GM23338 (cell line): Measurements from ENCODE around the gene IGIP. TPM values are rescaled to one million over a fixed set of nuclear protein-coding genes. Genes with fewer than 3 reads are reported as not detected.
A peak's percentile ranks its signal among the peaks of the same experiment; 100 is the strongest.

Experiments
- ATAC-seq: fragments of 200-7000 bp; cut with Tn5 transposase; 3 replicates; pipeline ENCODE4 v1.9.1; 2020
- DNase-seq: peaks from one replicate; pipeline ENCODE4 v3.0.0-alpha.2; 2015; ENCODE audit warnings: low spot score
- H2AFZ ChIP-seq: fragments of 200-600 bp; sonication (generic); 2 replicates; pipeline ENCODE4 v1.8.0; 2016; ENCODE audit warnings: antibody characterized with exemption, mild to moderate bottlenecking, moderate library complexity
- H3F3A ChIP-seq: fragments of 200-600 bp; sonication (generic); replicated peaks from 2 replicates; pipeline ENCODE4 v1.8.0; 2017; ENCODE audit warnings: antibody characterized with exemption, mixed run types, low read depth
- H3K27ac ChIP-seq: fragments of 200-600 bp; sonication (generic); 2 replicates; pipeline ENCODE4 v1.6.1; 2016; ENCODE audit warnings: low read depth
- H3K27me3 ChIP-seq: fragments of 200-600 bp; sonication (generic); 2 replicates; pipeline ENCODE4 v1.8.0; 2016; ENCODE audit warnings: mild to moderate bottlenecking, mixed run types, moderate library complexity; ENCODE audit not compliant: insufficient read depth
- H3K36me3 ChIP-seq: fragments of 200-600 bp; sonication (generic); 2 replicates; pipeline ENCODE4 v1.8.0; 2016; ENCODE audit warnings: mild to moderate bottlenecking; ENCODE audit not compliant: insufficient read depth
- H3K4me1 ChIP-seq: fragments of 200-600 bp; sonication (generic); 2 replicates; pipeline ENCODE4 v1.8.0; 2016; ENCODE audit warnings: mild to moderate bottlenecking, moderate library complexity; ENCODE audit not compliant: insufficient read depth
- H3K4me2 ChIP-seq: fragments of 200-600 bp; sonication (generic); 2 replicates; pipeline ENCODE4 v1.7.1; 2017; ENCODE audit warnings: mixed run types
- H3K4me3 ChIP-seq: fragments of 200-600 bp; sonication (generic); 2 replicates; pipeline ENCODE4 v1.6.1; 2016; ENCODE audit warnings: mixed run types
- H3K79me2 ChIP-seq: fragments of 200-600 bp; sonication (generic); replicated peaks from 2 replicates; pipeline ENCODE4 v1.8.0; 2017; ENCODE audit warnings: mild to moderate bottlenecking; ENCODE audit not compliant: insufficient read depth
- H3K9me2 ChIP-seq: fragments of 200-600 bp; sonication (generic); 2 replicates; pipeline ENCODE4 v1.8.0; 2017; ENCODE audit not compliant: insufficient read depth
- H4K20me1 ChIP-seq: fragments of 200-600 bp; sonication (generic); replicated peaks from 2 replicates; pipeline ENCODE4 v1.8.0; 2017; ENCODE audit warnings: mild to moderate bottlenecking; ENCODE audit not compliant: insufficient read depth
- H3K27ac Mint-ChIP-seq: 2 replicates; pipeline ENCODE4 v1.8.0; 2020; ENCODE audit warnings: inconsistent platforms, mild to moderate bottlenecking, moderate library complexity, mixed read lengths
- H3K27me3 Mint-ChIP-seq: 3 replicates; pipeline ENCODE4 v1.8.0; 2022; ENCODE audit warnings: low read depth, mild to moderate bottlenecking, moderate library complexity, mixed read lengths, inconsistent platforms; ENCODE audit not compliant: insufficient read depth, poor library complexity
- H3K36me3 Mint-ChIP-seq: 3 replicates; pipeline ENCODE4 v1.8.0; 2021; ENCODE audit warnings: low read depth, mild to moderate bottlenecking, inconsistent platforms, moderate library complexity, mixed read lengths
- H3K4me1 Mint-ChIP-seq: 3 replicates; pipeline ENCODE4 v1.8.0; 2020; ENCODE audit warnings: mild to moderate bottlenecking, inconsistent platforms, mixed read lengths
- H3K4me3 Mint-ChIP-seq: 3 replicates; pipeline ENCODE4 v1.8.0; 2021; ENCODE audit warnings: moderate library complexity, mild to moderate bottlenecking, inconsistent platforms, mixed read lengths
- H3K9me3 Mint-ChIP-seq: 3 replicates; pipeline ENCODE4 v1.8.0; 2020; ENCODE audit warnings: moderate library complexity, mild to moderate bottlenecking, inconsistent platforms, mixed read lengths
- CREB1 ChIP-seq: fragments of 250-450 bp; sonication (Bioruptor Pico); IDR thresholded peaks from 2 replicates; pipeline ENCODE4 v1.5.0; 2020; ENCODE audit warnings: low read depth, mild to moderate bottlenecking, moderate library complexity
- CTCF ChIP-seq, 2 experiments: fragments of 200-600 bp in 1 of 2; sonication (generic) in 1 of 2; conservative IDR thresholded peaks; 2 replicates each; pipeline versions ENCODE4 v1.5.1 to v1.6.1; 2016 to 2017; ENCODE audit warnings: antibody characterized with exemption in 2 of 2, low read depth in 2 of 2, mild to moderate bottlenecking in 2 of 2, moderate library complexity in 1 of 2
- ETS1 ChIP-seq: IDR thresholded peaks from 2 replicates; pipeline ENCODE4 v1.6.1; 2016; ENCODE audit warnings: antibody characterized with exemption
- EZH2 ChIP-seq: fragments of 200-600 bp; sonication (generic); IDR thresholded peaks from one replicate; pipeline ENCODE4 v1.8.0; 2017; ENCODE audit warnings: antibody characterized with exemption, mild to moderate bottlenecking, low read depth; ENCODE audit not compliant: unreplicated experiment
- EZH2phosphoT487 ChIP-seq: fragments of 200-600 bp; sonication (generic); IDR thresholded peaks from one replicate; pipeline ENCODE4 v1.8.1; 2018; ENCODE audit warnings: antibody characterized with exemption; ENCODE audit not compliant: unreplicated experiment
- NANOG ChIP-seq: IDR thresholded peaks from 2 replicates; pipeline ENCODE4 v1.6.1; 2016; ENCODE audit warnings: antibody characterized with exemption, borderline replicate concordance
- REST ChIP-seq: IDR thresholded peaks from one replicate; pipeline ENCODE4 v1.6.1; 2018; ENCODE audit warnings: antibody characterized with exemption; ENCODE audit not compliant: unreplicated experiment
- polyA plus RNA-seq: library from polyadenylated mRNA; unstranded; fragments of >200 nt; fragmentation: Nextera tagmentation; extraction: Ambion mirVana; gene quantifications from 2 replicates; pipeline ENCODE4 v1.2.1, GENCODE V29; 2016
- total RNA-seq: library from RNA; depleted of rRNA; stranded (reverse); fragments of >200 nt; shearing (Covaris generic); gene quantifications from 2 replicates; pipeline ENCODE4 v1.2.3, GENCODE V29; 2014

The IGIP gene
- total and polyA plus RNA-seq, 2 experiments from 2014 or later = 0.21 to 0.38 TPM

- TF ChIP-seq ETS1 (no peak), CTCF (conservative IDR thresholded peaks at IDR 0.05; ENCODE audit: low read depth in 2 of 2) (peak; percentile 49 to 59)
Observed at GRCh38 chr5:140145818-140146522, 20.2 kb downstream of the IGIP start (continued).

- peak; percentile 35 for ATAC-seq
- Histone ChIP-seq H3K4me3 (peak overlapping the region; percentile 79), H3K9me2 (no peaks in the 10 kb centered on the region), H3K27me3 (peaks cover 46% of the 10 kb centered on the region), H4K20me1 (peaks cover 3% of the 10 kb centered on the region; the same call in 1 of the 2 replicates), H3K79me2 (no peaks in the 10 kb centered on the region), H2AFZ (peak overlapping the region; percentile 99), H3K36me3 (no peaks in the 10 kb centered on the region; the same call in 1 of the 2 replicates), H3K4me1 (no peaks in the 10 kb centered on the region; the same call in 1 of the 2 replicates), H3K4me2 (peak overlapping the region; percentile 93), H3K27ac (no peak overlapping the region), H3F3A (no peaks in the 10 kb centered on the region)
- no peak overlapping the region for H3K27ac Mint-ChIP-seq
- no peaks in the 10 kb centered on the region for H3K9me3 Mint-ChIP-seq
- no peak for TF ChIP-seq NANOG
- peak; percentile 50 for TF ChIP-seq EZH2
- peaks cover 46% of the 10 kb centered on the region for H3K27me3 Mint-ChIP-seq
- peak overlapping the region; percentile 72 for H3K4me3 Mint-ChIP-seq
- no peaks in the 10 kb centered on the region for H3K36me3 Mint-ChIP-seq
- H3K4me1 Mint-ChIP-seq = peaks cover 22% of the 10 kb centered on the region
- DNase-seq = no peak
Observed at GRCh38 chr5:140146523-140146842, 20.7 kb downstream of the IGIP start.

GRCh38 chr5:140147460-140147859, 21.7 kb downstream of the IGIP start:
- Histone ChIP-seq H4K20me1 (peaks cover 3% of the 10 kb centered on the region; the same call in 1 of the 2 replicates), H3K4me3 (no peak overlapping the region), H3K27me3 (peaks cover 48% of the 10 kb centered on the region), H3K4me1 (peaks cover 10% of the 10 kb centered on the region), H3K4me2 (no peak overlapping the region), H2AFZ (no peak overlapping the region), H3K9me2 (no peaks in the 10 kb centered on the region), H3K79me2 (no peaks in the 10 kb centered on the region), H3K27ac (no peak overlapping the region), H3K36me3 (no peaks in the 10 kb centered on the region; the same call in 1 of the 2 replicates), H3F3A (no peaks in the 10 kb centered on the region)
- Mint-ChIP-seq H3K36me3 (no peaks in the 10 kb centered on the region), H3K27me3 (peaks cover 47% of the 10 kb centered on the region), H3K4me3 (no peak overlapping the region), H3K4me1 (peaks cover 29% of the 10 kb centered on the region), H3K9me3 (no peaks in the 10 kb centered on the region), H3K27ac (no peak overlapping the region)
- ATAC-seq (no peak), DNase-seq (no peak)
- TF ChIP-seq CREB1 (CRISPR knock-in tag) = no peak
- no peak for TF ChIP-seq ETS1
- TF ChIP-seq REST = no peak
- TF ChIP-seq EZH2phosphoT487 = no peak
